Measurements from ENCODE around the gene P4HB. TPM values are rescaled to one million over a fixed set of nuclear protein-coding genes. Genes with fewer than 3 reads are reported as not detected.

Gene P4HB
- total and polyA plus RNA-seq, 2 donors (not counting 1 experiment from before 2014, with no cell fraction given): 37.4 to 191 TPM

- Histone ChIP-seq H3K79me2 (ENCODE audit: control insufficient read depth, insufficient read depth, low read length) (peaks cover 46% of the 10 kb centered on the region), H3K4me1 (ENCODE audit: control insufficient read depth in 2 of 2, insufficient read depth in 2 of 2, low read length in 2 of 2) (peaks cover 10 to 22% of the 10 kb centered on the region in 2 donors), H3K9ac (ENCODE audit: low read length) (no peak overlapping the region), H3K4me2 (replicated peaks; ENCODE audit: low read depth, low read length, poor library complexity, severe bottlenecking) (no peak overlapping the region), H3K9me3 (ENCODE audit: control extremely low read depth in 1 of 3, control insufficient read depth in 2 of 3, insufficient read depth in 1 of 3, low read length in 2 of 3) (no peaks in the 10 kb centered on the region), H3K36me3 (replicated peaks in 1 of 2; ENCODE audit: control extremely low read depth in 1 of 2, control insufficient read depth in 1 of 2, extremely low read depth in 1 of 2, insufficient read depth in 2 of 2, low read length in 1 of 2) (peaks cover 0 to 54% of the 10 kb centered on the region in 2 experiments), H3K27me3 (replicated peaks in 1 of 4; ENCODE audit: control extremely low read depth in 1 of 4, control insufficient read depth in 3 of 4, insufficient read depth in 4 of 4, low read length in 3 of 4) (no peaks in the 10 kb centered on the region), H3K27ac (ENCODE audit: low read length in 2 of 2) (no peak overlapping the region), H3K4me3 (ENCODE audit: control extremely low read depth in 1 of 5, extremely low read depth in 1 of 5, insufficient read depth in 1 of 5, low read depth in 2 of 5, low read length in 4 of 5) (no peak overlapping the region), H4K20me1 (ENCODE audit: control insufficient read depth, insufficient read depth, low read length, poor library complexity, severe bottlenecking) (peaks cover 16% of the 10 kb centered on the region), H2AFZ (ENCODE audit: insufficient read depth, low read depth, low read length, poor library complexity, severe bottlenecking) (no peak overlapping the region)
- H3K9me3 Mint-ChIP-seq (ENCODE audit: insufficient read depth): no peaks in the 10 kb centered on the region
- intact Hi-C loops (cut with micrococcal nuclease): no loop called here
- H3K27me3 Mint-ChIP-seq: no peaks in the 10 kb centered on the region
- ChIA-PET POLR2A (interaction anchor here (0.6 to 1.4 kb wide), 2 partner anchors 11 to 18 kb away, joined by 3 to 4 read pairs; no protein-coding TSS in a partner anchor), CTCF (interaction anchor here (0.6 kb wide), 1 partner anchor 876 kb away, joined by 3 read pairs; no protein-coding TSS in a partner anchor)
- TF ChIP-seq EZH2 (IDR thresholded peaks at IDR 0.05; ENCODE audit: borderline replicate concordance, insufficient read depth, low read depth, low read length, poor library complexity, severe bottlenecking): no peak
- no peak for TF ChIP-seq CTCF (IDR thresholded peaks at IDR 0.05)
- H3K4me3 Mint-ChIP-seq: peak overlapping the region; percentile 63
- no peak for DNase-seq
- H3K4me1 Mint-ChIP-seq: peaks cover 17% of the 10 kb centered on the region
- 98% methylated on average over 41 of the region's 44 CpGs for WGBS (ENCODE audit: insufficient coverage)
- no peak overlapping the region for H3K27ac Mint-ChIP-seq
- no peak for ATAC-seq (ENCODE audit: low read depth)
Observed at GRCh38 chr17:81888105-81888987, 28.0 kb upstream of the P4HB start.

Measured in B cell (primary cell).